HG03354 (cell line): ENCODE data around the gene RAD51B.

Experiments used
- ATAC-seq: cut with Tn5 transposase; IDR thresholded peaks from one replicate; pipeline ENCODE4 v1.9.1; 2021; ENCODE audit warnings: mild to moderate bottlenecking; ENCODE audit not compliant: unreplicated experiment, poor library complexity, severe bottlenecking

The RAD51B gene

GRCh38 chr14:68154275-68154674 is 334.7 kb downstream of the RAD51B start:
- ATAC-seq, result no peak

GRCh38 chr14:68157971-68158371 is 338.4 kb downstream of the RAD51B start:
- ATAC-seq, result no peak

- no peak for ATAC-seq
These were observed 339.1 kb downstream of the RAD51B start for GRCh38 chr14:68158640-68159039.

GRCh38 chr14:68159701-68160633 is 340.4 kb downstream of the RAD51B start:
- no peak for ATAC-seq

GRCh38 chr14:68160779-68161546 is 341.4 kb downstream of the RAD51B start:
- no peak for ATAC-seq

GRCh38 chr14:68162887-68163286 is 343.3 kb downstream of the RAD51B start:
- ATAC-seq, result no peak

GRCh38 chr14:68164711-68165113 is 345.1 kb downstream of the RAD51B start:
- ATAC-seq, result no peak

- no peak for ATAC-seq
These were observed 345.8 kb downstream of the RAD51B start for GRCh38 chr14:68165274-68165843.

GRCh38 chr14:68166731-68167382 is 347.3 kb downstream of the RAD51B start:
- no peak for ATAC-seq

- no peak for ATAC-seq
These were observed 348.0 kb downstream of the RAD51B start for GRCh38 chr14:68167383-68168087.

- no peak for ATAC-seq
These were observed 349.0 kb downstream of the RAD51B start for GRCh38 chr14:68168460-68169109.

GRCh38 chr14:68172216-68172615 is 352.6 kb downstream of the RAD51B start:
- ATAC-seq, result no peak

- peak; percentile 78 for ATAC-seq
These were observed 353.0 kb downstream of the RAD51B start for GRCh38 chr14:68172627-68173026.

GRCh38 chr14:68173227-68173972 is 353.8 kb downstream of the RAD51B start:
- peak; percentile 10 for ATAC-seq

- ATAC-seq, result no peak
These were observed 354.9 kb downstream of the RAD51B start for GRCh38 chr14:68174446-68174845.

GRCh38 chr14:68176687-68177086 is 357.1 kb downstream of the RAD51B start:
- no peak for ATAC-seq

- no peak for ATAC-seq
These were observed 358.1 kb downstream of the RAD51B start for GRCh38 chr14:68177728-68178127.

GRCh38 chr14:68178282-68178681 is 358.7 kb downstream of the RAD51B start:
- ATAC-seq, result no peak
